ENCODE results near the gene C19orf44. TPM values are rescaled to one million over a fixed set of nuclear protein-coding genes. Genes with fewer than 3 reads are reported as not detected.

Gene C19orf44
- total RNA-seq, 6 donors from 2014 or later = 4.3 to 26.2 (median 5.7) TPM

DNA sequence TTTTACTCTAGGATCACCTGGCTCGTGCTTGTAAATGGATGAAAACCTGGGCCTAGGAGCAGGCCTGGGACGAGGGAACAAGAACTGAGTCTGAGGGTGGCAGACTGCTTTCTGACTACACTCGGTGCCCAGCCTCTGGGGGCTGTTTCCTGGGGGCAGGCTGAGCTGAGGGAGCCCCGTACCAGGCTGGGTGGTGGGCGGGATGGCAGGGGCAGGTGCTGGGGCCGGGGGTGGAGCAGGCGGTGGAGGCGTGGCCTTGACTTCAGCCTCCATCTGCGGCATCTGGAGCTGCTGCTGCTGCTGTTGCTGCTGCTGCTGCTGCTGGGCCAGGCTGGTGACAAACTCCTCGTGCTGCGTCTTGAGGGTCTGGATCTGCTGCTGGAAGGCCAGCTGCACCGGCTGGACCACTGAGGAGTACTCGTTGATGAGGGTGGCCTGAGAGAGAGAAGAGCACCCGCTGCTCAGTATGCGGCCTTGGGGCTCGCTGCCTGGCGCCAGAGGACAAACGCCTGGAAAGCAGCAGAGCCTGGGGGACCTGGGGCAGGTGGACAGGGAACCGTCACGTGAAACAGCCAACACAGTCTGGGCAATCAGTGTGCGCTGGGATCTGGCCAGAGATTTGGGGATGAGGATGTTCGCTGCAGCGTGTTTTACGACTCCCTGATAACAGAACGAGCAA lies 33.4 kb downstream of the C19orf44 start:
- ATAC-seq (ENCODE audit: low FRiP score in 2 of 2) = no peak
- 92 to 93% methylated on average over 19 to 25 of the region's 25 CpGs for WGBS, 2 donors
- Histone ChIP-seq H3K27ac (no peak overlapping the region), H3K4me1 (no peaks in the 10 kb centered on the region), H3K9me3 (no peaks in the 10 kb centered on the region), H3K36me3 (peaks cover 70 to 100% (median 97%) of the 10 kb centered on the region in 4 donors), H3K4me3 (no peak overlapping the region), H3K27me3 (no peaks in the 10 kb centered on the region)
- DNase-seq = peak in 1 of 2 donors; percentile 61
- TF ChIP-seq EP300 (IDR thresholded peaks at IDR 0.05) = no peak
- TF ChIP-seq POLR2A (IDR thresholded peaks at IDR 0.05) = no peak
- TF ChIP-seq, protein P1, sequence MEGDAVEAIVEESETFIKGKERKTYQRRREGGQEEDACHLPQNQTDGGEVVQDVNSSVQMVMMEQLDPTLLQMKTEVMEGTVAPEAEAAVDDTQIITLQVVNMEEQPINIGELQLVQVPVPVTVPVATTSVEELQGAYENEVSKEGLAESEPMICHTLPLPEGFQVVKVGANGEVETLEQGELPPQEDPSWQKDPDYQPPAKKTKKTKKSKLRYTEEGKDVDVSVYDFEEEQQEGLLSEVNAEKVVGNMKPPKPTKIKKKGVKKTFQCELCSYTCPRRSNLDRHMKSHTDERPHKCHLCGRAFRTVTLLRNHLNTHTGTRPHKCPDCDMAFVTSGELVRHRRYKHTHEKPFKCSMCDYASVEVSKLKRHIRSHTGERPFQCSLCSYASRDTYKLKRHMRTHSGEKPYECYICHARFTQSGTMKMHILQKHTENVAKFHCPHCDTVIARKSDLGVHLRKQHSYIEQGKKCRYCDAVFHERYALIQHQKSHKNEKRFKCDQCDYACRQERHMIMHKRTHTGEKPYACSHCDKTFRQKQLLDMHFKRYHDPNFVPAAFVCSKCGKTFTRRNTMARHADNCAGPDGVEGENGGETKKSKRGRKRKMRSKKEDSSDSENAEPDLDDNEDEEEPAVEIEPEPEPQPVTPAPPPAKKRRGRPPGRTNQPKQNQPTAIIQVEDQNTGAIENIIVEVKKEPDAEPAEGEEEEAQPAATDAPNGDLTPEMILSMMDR (IDR thresholded peaks at IDR 0.05) = no peak
- no peak for TF ChIP-seq POLR2AphosphoS5 (IDR thresholded peaks at IDR 0.05)

DNA sequence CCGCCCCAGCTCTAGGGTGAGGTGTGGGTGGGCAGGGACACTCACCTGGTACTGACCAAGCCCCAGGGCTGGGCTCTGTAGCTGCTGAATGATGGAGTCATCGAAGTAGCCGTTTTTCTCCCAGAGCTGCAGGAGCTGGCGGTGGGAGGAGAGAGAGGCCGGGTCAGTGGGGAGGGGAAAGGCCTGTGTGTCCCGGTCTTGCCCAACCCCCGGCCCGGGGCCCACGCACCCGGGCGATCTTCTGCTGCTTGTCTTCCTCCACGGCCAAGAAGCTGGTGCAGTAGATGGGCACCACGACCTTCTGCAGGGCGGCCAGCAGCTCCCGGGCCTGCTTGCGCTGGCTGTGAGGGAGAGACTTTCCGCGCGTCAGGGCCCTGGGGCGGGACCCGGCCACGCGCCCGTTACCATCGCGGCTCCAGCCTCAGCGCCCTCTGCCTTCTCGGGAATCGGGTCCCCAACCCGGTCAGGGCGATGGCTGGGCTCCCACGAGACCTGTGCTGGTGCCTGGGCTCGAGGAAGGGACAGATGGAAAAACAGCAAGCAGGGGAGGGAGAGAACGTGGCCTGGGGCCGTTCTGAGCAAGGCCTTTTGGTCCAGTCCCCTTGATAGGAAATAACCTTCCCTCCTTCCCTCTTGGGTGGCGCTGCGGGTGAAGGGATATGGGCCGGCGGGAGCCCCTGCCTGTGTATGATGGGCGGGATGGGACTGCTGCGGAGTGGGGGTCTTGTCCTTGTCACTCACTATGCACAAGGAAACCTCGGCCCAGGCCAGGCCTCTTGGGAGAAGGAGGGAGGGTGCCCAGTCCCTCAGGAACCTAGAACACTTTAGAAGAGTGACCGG lies 34.6 kb downstream of the C19orf44 start:
- DNase-seq (peak in 1 of 2 donors; percentile 80), ATAC-seq (ENCODE audit: low FRiP score in 2 of 2) (peak in 1 of 2 donors; percentile 12)
- Histone ChIP-seq H3K9me3 (no peaks in the 10 kb centered on the region), H3K27me3 (no peaks in the 10 kb centered on the region), H3K27ac (no peak overlapping the region), H3K4me3 (no peak overlapping the region), H3K4me1 (no peaks in the 10 kb centered on the region), H3K36me3 (peaks cover 63 to 100% (median 97%) of the 10 kb centered on the region in 4 donors)
- WGBS, 2 donors = 91 to 96% methylated on average over 23 to 43 of the region's 43 CpGs
- no peak for TF ChIP-seq POLR2A (IDR thresholded peaks at IDR 0.05)
- TF ChIP-seq POLR2AphosphoS5 (IDR thresholded peaks at IDR 0.05) = no peak
- TF ChIP-seq, protein P1 (IDR thresholded peaks at IDR 0.05) = no peak
- no peak for TF ChIP-seq EP300 (IDR thresholded peaks at IDR 0.05)

DNA sequence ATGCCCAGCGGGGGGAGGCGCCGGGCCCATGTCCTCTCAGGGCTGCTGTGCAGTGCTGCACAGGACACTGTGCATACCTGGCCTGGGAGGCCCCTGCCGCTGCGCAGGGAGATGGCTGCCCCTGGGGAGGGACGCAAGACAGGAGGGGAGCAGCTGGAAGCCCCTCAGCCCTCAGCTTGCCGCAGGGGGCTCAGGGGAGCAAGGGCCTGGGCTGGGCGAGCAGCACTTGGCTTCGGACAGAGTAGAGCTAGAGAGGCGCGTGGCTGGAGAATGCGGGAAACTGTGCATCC lies 35.1 kb downstream of the C19orf44 start:
- no peak for TF ChIP-seq POLR2A (IDR thresholded peaks at IDR 0.05)
- TF ChIP-seq, protein P1 (IDR thresholded peaks at IDR 0.05) = no peak
- TF ChIP-seq POLR2AphosphoS5 (IDR thresholded peaks at IDR 0.05) = no peak
- no peak for TF ChIP-seq EP300 (IDR thresholded peaks at IDR 0.05)
- 97 to 99% methylated on average over 10 to 12 of the region's 12 CpGs for WGBS, 2 donors
- no peaks in the 10 kb centered on the region for H3K9me3 ChIP-seq
- no peak overlapping the region for H3K4me3 ChIP-seq
- peaks cover 59 to 100% (median 97%) of the 10 kb centered on the region in 4 donors for H3K36me3 ChIP-seq
- no peaks in the 10 kb centered on the region for H3K4me1 ChIP-seq
- ATAC-seq (ENCODE audit: low FRiP score in 2 of 2) (no peak), DNase-seq (peak in 1 of 2 donors; percentile 67)
- no peaks in the 10 kb centered on the region for H3K27me3 ChIP-seq
- no peak overlapping the region for H3K27ac ChIP-seq

DNA sequence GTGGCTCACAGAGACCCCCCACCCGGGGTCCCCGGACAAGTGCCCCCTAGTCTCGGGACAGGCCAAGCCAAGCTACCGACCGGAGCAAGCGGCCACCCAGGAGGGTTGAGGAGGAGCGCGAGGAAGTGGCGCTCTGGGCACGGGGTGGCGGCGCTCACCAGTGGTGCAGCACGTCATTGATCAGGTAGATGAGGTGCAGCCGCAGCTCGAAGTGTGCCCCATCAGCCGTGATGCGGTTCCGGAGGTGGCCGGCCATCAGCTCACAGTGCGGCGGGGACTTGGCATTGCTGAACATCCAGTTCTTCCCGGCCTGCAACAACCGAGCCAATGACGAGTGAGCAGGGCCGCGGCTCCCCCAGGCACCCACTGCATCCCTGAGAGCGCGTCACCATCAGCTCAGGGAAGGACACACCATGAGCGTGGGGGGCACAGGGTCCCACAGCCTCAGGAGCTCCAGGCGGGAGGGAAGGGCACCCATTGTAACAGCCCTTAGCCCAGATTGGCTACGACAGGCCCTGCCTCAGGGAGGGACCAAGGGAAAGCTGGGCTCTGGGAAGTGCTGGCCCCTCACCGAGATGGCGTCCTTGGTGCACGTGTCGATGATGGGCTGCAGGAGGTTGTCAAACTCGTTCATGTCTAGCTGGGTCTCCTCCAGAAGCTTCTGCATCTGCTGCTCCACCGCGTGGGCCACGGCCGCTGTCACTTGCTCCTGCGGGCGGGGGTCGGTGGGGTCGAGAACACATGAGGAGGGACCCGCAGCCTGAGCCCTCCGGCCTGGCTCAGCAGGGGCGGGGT lies 36.4 kb downstream of the C19orf44 start:
- Histone ChIP-seq H3K27ac (no peak overlapping the region), H3K9me3 (no peaks in the 10 kb centered on the region), H3K27me3 (no peaks in the 10 kb centered on the region), H3K36me3 (peaks cover 59 to 100% (median 87%) of the 10 kb centered on the region in 4 donors), H3K4me1 (peaks cover 0 to 2% (median 0%) of the 10 kb centered on the region in 4 donors), H3K4me3 (no peak overlapping the region)
- peak in 1 of 2 donors; percentile 81 for DNase-seq
- no peak for TF ChIP-seq EP300 (IDR thresholded peaks at IDR 0.05)
- TF ChIP-seq POLR2AphosphoS5 (IDR thresholded peaks at IDR 0.05) = no peak
- no peak for TF ChIP-seq POLR2A (IDR thresholded peaks at IDR 0.05)
- TF ChIP-seq, protein P1 (IDR thresholded peaks at IDR 0.05) = no peak
- ATAC-seq (ENCODE audit: low FRiP score in 2 of 2) = no peak
- 87 to 92% methylated on average over 25 to 37 of the region's 47 CpGs for WGBS, 2 donors
